Mesenchymal stem cell (in vitro differentiated cells and primary cell): ENCODE data around the gene KRT86.
"Not testable (repeated sequence)": the region's sequence is repeated elsewhere in the genome, so short reads cannot be mapped to it uniquely, and the experiment has no call there.

Source experiments
- DNase-seq: peaks from one replicate; pipeline ENCODE4 v3.0.0-alpha.2; 2013
- H2AFZ ChIP-seq: one replicate; pipeline ENCODE4 v1.6.1; 2013; ENCODE audit warnings: low read depth, mild to moderate bottlenecking, control low read depth, inconsistent platforms, low read length, moderate library complexity
- H2AK5ac ChIP-seq: 2 replicates; pipeline ENCODE4 v1.6.1; 2013; ENCODE audit warnings: low read length, moderate library complexity, mild to moderate bottlenecking, inconsistent platforms; ENCODE audit not compliant: severe bottlenecking
- H2BK120ac ChIP-seq: one replicate; pipeline ENCODE4 v1.6.1; 2013; ENCODE audit warnings: low read depth, mild to moderate bottlenecking, inconsistent platforms, low read length, moderate library complexity
- H2BK12ac ChIP-seq, 2 experiments: one replicate each; pipeline ENCODE4 v1.6.1; 2013; ENCODE audit warnings: inconsistent platforms in 2 of 2, low read length in 2 of 2, mild to moderate bottlenecking in 2 of 2, moderate library complexity in 2 of 2, control low read depth in 1 of 2
- H2BK15ac ChIP-seq: one replicate; pipeline ENCODE4 v1.6.1; 2013; ENCODE audit warnings: mild to moderate bottlenecking, low read depth, inconsistent platforms; ENCODE audit not compliant: poor library complexity, severe bottlenecking
- H2BK5ac ChIP-seq: 2 replicates; pipeline ENCODE4 v1.6.1; 2013; ENCODE audit warnings: low read depth, mild to moderate bottlenecking, low read length, control low read depth, inconsistent platforms; ENCODE audit not compliant: poor library complexity, severe bottlenecking
- H3K14ac ChIP-seq, 2 experiments: one replicate each; pipeline ENCODE4 v1.6.1; 2013; ENCODE audit warnings: inconsistent platforms in 2 of 2, low read length in 2 of 2, control low read depth in 1 of 2, mild to moderate bottlenecking in 1 of 2, moderate library complexity in 1 of 2
- H3K18ac ChIP-seq, 2 experiments: one replicate each; pipeline ENCODE4 v1.6.1; 2013; ENCODE audit warnings: inconsistent platforms in 2 of 2, low read length in 2 of 2, control low read depth in 1 of 2, low read depth in 1 of 2, mild to moderate bottlenecking in 1 of 2
- H3K23ac ChIP-seq, 2 experiments: one replicate each; pipeline ENCODE4 v1.6.1; 2013; ENCODE audit warnings: inconsistent platforms in 2 of 2, low read length in 2 of 2, mild to moderate bottlenecking in 2 of 2, moderate library complexity in 2 of 2, control low read depth in 1 of 2
- H3K27ac ChIP-seq: 2 replicates; pipeline ENCODE4 v1.5.1; 2013; ENCODE audit warnings: mild to moderate bottlenecking, moderate library complexity, low read length, control low read depth, inconsistent platforms; ENCODE audit not compliant: poor library complexity, severe bottlenecking
- H3K27me3 ChIP-seq, 2 experiments: 2 replicates each; pipeline versions ENCODE4 v1.6.1 to v1.7.0; 2013; ENCODE audit warnings: low read length in 2 of 2, mild to moderate bottlenecking in 2 of 2, moderate library complexity in 2 of 2, control low read depth in 1 of 2, inconsistent platforms in 1 of 2; ENCODE audit not compliant: control insufficient read depth in 1 of 2, insufficient read depth in 1 of 2
- H3K36me3 ChIP-seq, 2 experiments: 2 replicates each; pipeline versions ENCODE4 v1.6.1 to v1.7.0; 2013; ENCODE audit warnings: low read length in 2 of 2, control low read depth in 1 of 2, inconsistent platforms in 1 of 2, low read depth in 1 of 2, mild to moderate bottlenecking in 1 of 2; ENCODE audit not compliant: insufficient read depth in 2 of 2, control insufficient read depth in 1 of 2
- H3K4ac ChIP-seq, 2 experiments: one replicate each; pipeline ENCODE4 v1.6.1; 2013; ENCODE audit warnings: inconsistent platforms in 2 of 2, low read length in 2 of 2, mild to moderate bottlenecking in 2 of 2, moderate library complexity in 2 of 2, control low read depth in 1 of 2, low read depth in 1 of 2
- H3K4me1 ChIP-seq: 2 replicates; pipeline ENCODE4 v1.6.1; 2013; ENCODE audit warnings: low read depth, low read length, control low read depth; ENCODE audit not compliant: control insufficient read depth, insufficient read depth
- H3K4me2 ChIP-seq: 2 replicates; pipeline ENCODE4 v1.6.1; 2013; ENCODE audit warnings: low read length, mild to moderate bottlenecking, inconsistent platforms; ENCODE audit not compliant: poor library complexity, severe bottlenecking
- H3K4me3 ChIP-seq, 2 experiments: 2 replicates each; pipeline versions ENCODE4 v1.5.1 to v1.7.0; 2013; ENCODE audit warnings: low read length in 2 of 2, mild to moderate bottlenecking in 2 of 2, control low read depth in 1 of 2, low read depth in 1 of 2; ENCODE audit not compliant: insufficient read depth in 1 of 2
- H3K79me1 ChIP-seq: replicated peaks from 2 replicates; pipeline ENCODE4 v1.6.1; 2013; ENCODE audit warnings: mild to moderate bottlenecking, control low read depth, low read length, inconsistent platforms; ENCODE audit not compliant: poor library complexity, severe bottlenecking
- H3K9ac ChIP-seq: 2 replicates; pipeline ENCODE4 v1.7.0; 2013; ENCODE audit warnings: mild to moderate bottlenecking, low read length, moderate library complexity
- H3K9me3 ChIP-seq: 2 replicates; pipeline ENCODE4 v1.7.0; 2013; ENCODE audit warnings: mild to moderate bottlenecking, low read length; ENCODE audit not compliant: control insufficient read depth
- H4K8ac ChIP-seq: one replicate; pipeline ENCODE4 v1.6.1; 2013; ENCODE audit warnings: inconsistent platforms, mild to moderate bottlenecking, low read length, moderate library complexity
- H4K91ac ChIP-seq: one replicate; pipeline ENCODE4 v1.6.1; 2013; ENCODE audit warnings: mild to moderate bottlenecking, low read length, inconsistent platforms
- WGBS: methylation state at CpG from one replicate; pipeline ENCODE4 v1.1.7; 2013; ENCODE audit warnings: mixed read lengths; 5-methylcytosine and 5-hydroxymethylcytosine counted together

The KRT86 gene

DNA sequence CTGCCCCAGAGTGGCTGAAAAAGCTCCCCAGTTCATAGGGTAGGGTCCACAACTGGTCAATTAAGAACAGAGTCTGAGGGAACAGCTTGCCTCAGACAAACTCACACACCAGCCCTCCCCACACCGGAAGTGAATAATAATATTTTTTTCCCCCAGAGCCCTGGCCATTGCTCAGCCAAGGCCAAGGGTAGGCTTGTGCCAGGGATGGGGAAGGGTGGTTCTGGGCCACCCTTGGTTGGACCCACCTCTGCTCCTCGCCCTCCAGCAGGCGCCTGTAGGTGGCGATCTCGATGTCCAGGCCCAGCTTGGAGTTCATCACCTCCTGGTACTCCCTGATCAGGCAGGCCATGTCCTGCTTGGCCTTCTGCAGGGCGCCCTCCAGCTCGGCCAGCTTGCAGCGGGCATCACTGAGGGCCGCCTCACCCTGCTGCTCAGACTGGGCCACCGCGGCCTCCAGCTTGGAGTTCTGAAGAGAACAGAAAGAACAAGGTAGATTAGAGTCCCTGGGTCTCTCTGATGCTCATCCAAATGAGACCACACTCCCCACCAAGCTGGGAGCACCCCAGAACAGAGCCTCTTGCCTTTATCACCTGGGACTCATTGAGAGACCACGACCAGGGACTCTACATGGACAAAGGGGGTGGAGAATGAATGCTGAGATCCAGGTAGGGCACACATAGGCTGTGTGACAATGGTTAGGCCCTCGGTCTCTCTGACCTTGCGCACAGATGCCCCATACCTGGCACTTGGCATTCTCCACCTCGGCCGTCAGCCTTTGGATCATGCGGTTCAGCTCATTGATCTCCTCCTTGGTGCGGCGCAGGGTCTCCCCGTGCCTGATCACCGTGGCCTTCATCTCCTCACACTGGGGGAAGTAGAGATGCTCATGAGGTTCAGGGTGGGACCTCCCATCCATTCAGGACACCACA, 12.7 kb downstream of the KRT86 start:
- not testable (repeated sequence) for DNase-seq, H3K4ac ChIP-seq, H3K23ac ChIP-seq, H2BK12ac ChIP-seq, H2AFZ ChIP-seq, H4K8ac ChIP-seq, H2BK5ac ChIP-seq, H3K18ac ChIP-seq, H3K9me3 ChIP-seq, H2AK5ac ChIP-seq, H2BK120ac ChIP-seq, H3K79me1 ChIP-seq, H4K91ac ChIP-seq, H3K4me1 ChIP-seq, H3K4me3 ChIP-seq, H3K27ac ChIP-seq, H3K14ac ChIP-seq, H2BK15ac ChIP-seq, H3K36me3 ChIP-seq, H3K4me2 ChIP-seq, H3K9ac ChIP-seq
- peaks cover 0 to 12% of the 10 kb centered on the region in 2 experiments for H3K27me3 ChIP-seq
- 93% methylated on average over 12 of the region's 21 CpGs for WGBS

DNA sequence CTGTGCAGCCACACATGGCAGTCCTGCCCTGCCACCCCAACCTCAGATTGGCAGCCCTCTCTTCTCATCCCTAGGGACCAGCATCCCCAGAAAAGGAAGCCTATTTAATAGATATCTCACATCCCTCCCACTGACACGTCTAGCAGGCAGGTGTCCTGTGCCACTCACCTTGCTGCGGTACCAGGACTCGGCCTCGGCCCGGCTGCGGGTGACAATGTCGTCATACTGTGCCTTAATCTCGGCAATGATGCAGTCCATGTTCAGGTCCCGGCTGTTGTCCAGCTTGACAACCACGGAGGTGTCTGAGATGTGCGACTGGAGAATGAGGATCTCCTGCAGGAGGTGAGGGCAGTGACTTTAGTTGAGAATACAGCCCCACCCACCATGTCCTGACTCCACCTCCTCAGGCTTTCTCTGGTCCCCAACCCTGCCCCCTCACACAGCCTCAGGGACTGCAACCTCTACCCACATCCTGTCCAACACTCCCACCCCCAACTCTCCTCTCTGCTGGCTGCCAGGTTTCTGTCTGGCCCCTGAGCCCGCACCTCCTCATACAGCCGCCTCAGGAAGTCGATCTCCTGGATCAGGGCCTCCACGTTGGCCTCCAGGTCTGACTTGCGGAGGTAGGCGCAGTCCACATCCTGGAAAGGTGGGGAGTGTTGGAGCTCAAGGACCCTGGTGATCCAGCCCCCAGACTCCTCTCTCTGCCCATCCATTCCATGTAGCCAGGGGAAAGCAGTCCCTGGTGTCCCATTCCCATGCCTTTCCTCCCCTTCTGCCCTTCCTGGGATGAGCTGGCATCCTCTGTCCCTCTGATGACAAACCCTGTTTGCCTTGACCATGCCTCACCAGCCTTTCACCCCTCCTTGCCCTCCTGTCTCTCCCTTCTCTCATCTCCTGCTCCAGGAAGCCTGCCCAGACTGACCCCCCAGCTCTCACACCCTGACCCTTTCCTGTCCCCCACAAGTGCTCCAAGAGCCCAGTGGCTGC, 13.7 kb downstream of the KRT86 start:
- H3K27me3 ChIP-seq = peaks cover 3 to 17% of the 10 kb centered on the region in 2 experiments
- not testable (repeated sequence) for H4K8ac ChIP-seq, H4K91ac ChIP-seq, DNase-seq, H2BK120ac ChIP-seq, H2BK15ac ChIP-seq, H3K18ac ChIP-seq, H3K4me1 ChIP-seq, H2BK12ac ChIP-seq, H2BK5ac ChIP-seq, H3K9ac ChIP-seq, H3K4ac ChIP-seq, H2AFZ ChIP-seq, H3K4me2 ChIP-seq, H3K14ac ChIP-seq, H3K27ac ChIP-seq, H3K9me3 ChIP-seq, H2AK5ac ChIP-seq, H3K4me3 ChIP-seq, H3K23ac ChIP-seq, H3K36me3 ChIP-seq, H3K79me1 ChIP-seq
- WGBS = 93% methylated on average over 9 of the region's 17 CpGs

DNA sequence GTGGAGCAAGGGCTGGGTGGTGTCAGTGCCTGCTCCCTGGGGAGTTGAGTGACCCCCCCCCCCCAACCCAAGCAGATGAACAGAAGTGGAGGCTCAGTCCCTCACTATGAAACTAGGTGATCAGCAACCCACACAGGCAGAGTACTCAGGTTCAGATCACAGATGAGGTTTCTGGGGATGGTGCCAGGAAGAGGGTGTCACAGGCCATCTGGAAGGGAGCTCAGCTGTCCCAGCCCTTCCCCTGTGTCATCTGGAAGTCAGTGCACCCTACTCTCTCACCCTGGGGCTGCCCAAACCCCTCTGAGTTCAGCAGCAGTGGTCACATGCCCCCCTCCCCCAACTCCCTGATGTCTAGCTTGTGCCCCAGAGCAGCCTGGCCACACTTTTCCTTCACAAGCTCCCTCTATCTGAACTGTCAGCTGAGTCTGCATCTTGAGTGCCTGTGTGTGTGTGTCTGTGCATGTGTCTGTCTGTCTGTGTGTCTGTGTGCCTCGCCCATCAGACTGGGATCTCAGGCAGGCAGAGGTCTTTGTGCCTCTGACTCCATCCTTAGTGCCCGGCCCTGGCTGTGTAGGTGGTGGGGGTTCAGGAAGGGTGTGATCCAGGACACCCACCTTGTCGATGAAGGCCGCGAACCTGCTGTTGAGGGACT, 16.2 kb downstream of the KRT86 start:
- not testable (repeated sequence) for H2BK12ac ChIP-seq, H2AK5ac ChIP-seq, H3K4ac ChIP-seq, H3K36me3 ChIP-seq, H2AFZ ChIP-seq, H3K9me3 ChIP-seq, H3K18ac ChIP-seq, H2BK120ac ChIP-seq, H4K91ac ChIP-seq, H2BK5ac ChIP-seq, H3K4me1 ChIP-seq, DNase-seq, H4K8ac ChIP-seq, H3K14ac ChIP-seq, H3K4me2 ChIP-seq, H3K9ac ChIP-seq, H3K79me1 ChIP-seq, H2BK15ac ChIP-seq, H3K4me3 ChIP-seq, H3K27ac ChIP-seq, H3K23ac ChIP-seq
- no CpG with 5 or more reads among the region's 5 CpGs for WGBS
- peaks cover 18 to 24% of the 10 kb centered on the region in 2 experiments for H3K27me3 ChIP-seq
